Caco-2 (cell line): ENCODE results near the gene POLR3H. TPM values are rescaled to one million over a fixed set of nuclear protein-coding genes. Genes with fewer than 3 reads are reported as not detected.

Experiments
- BruUV-seq: library from RNA; stranded (reverse); fragments of 400-500 nt; replicated peaks from 2 replicates; lab custom pipeline; 2021; lab: Mats Ljungman, UMichigan
- CTCF ChIA-PET: fragments of 300-600 bp; sonication (Branson Sonifier 250); formaldehyde crosslinking; loops from one replicate; lab custom pipeline; 2022; ENCODE audit warnings: antibody characterized with exemption; lab: Charles Lee
- POLR2A ChIA-PET: fragments of 300-600 bp; sonication (Branson Sonifier 250); formaldehyde crosslinking; loops from one replicate; lab custom pipeline; 2022; ENCODE audit warnings: antibody characterized with exemption; lab: Charles Lee
- DNase-seq, 2 experiments: peaks; one replicate each; pipeline versions ENCODE4 v3.0.0 to v3.0.0-alpha.2; 2020 to 2022
- H3K27me3 ChIP-seq: replicated peaks from 2 replicates; pipeline ENCODE4 v1.6.0; 2011; ENCODE audit warnings: low read length; ENCODE audit not compliant: control insufficient read depth, insufficient read depth
- H3K36me3 ChIP-seq: 2 replicates; pipeline ENCODE4 v1.5.1; 2011; ENCODE audit warnings: low read length; ENCODE audit not compliant: control insufficient read depth, insufficient read depth
- H3K4me1 ChIP-seq: fragments of 250-450 bp; sonication (Bioruptor Pico); 2 replicates; pipeline ENCODE4 v1.5.1; 2020; ENCODE audit warnings: mild to moderate bottlenecking
- H3K4me3 ChIP-seq: 2 replicates; pipeline ENCODE4 v1.5.1; 2011; ENCODE audit warnings: low read depth, mild to moderate bottlenecking, control low read depth, low read length
- H3K9me3 ChIP-seq: fragments of 250-450 bp; sonication (Bioruptor Pico); 2 replicates; pipeline ENCODE4 v1.5.1; 2020; ENCODE audit warnings: mild to moderate bottlenecking, moderate library complexity
- H3K27ac Mint-ChIP-seq: one replicate; pipeline ENCODE4 v1.8.0; 2022; ENCODE audit warnings: mixed read lengths; ENCODE audit not compliant: unreplicated experiment
- H3K27me3 Mint-ChIP-seq: one replicate; pipeline ENCODE4 v1.8.0; 2022; ENCODE audit warnings: mixed read lengths; ENCODE audit not compliant: insufficient read depth, unreplicated experiment
- H3K36me3 Mint-ChIP-seq: one replicate; pipeline ENCODE4 v1.8.0; 2022; ENCODE audit warnings: mild to moderate bottlenecking, mixed read lengths; ENCODE audit not compliant: insufficient read depth, unreplicated experiment
- H3K4me1 Mint-ChIP-seq: one replicate; pipeline ENCODE4 v1.8.0; 2022; ENCODE audit warnings: low read depth, mixed read lengths; ENCODE audit not compliant: unreplicated experiment
- H3K4me3 Mint-ChIP-seq: one replicate; pipeline ENCODE4 v1.8.0; 2022; ENCODE audit warnings: mild to moderate bottlenecking, moderate library complexity, mixed read lengths; ENCODE audit not compliant: unreplicated experiment
- H3K9me3 Mint-ChIP-seq: one replicate; pipeline ENCODE4 v1.8.0; 2022; ENCODE audit warnings: mixed read lengths; ENCODE audit not compliant: unreplicated experiment
- intact Hi-C: fragments of 100-400 bp; cut with micrococcal nuclease; formaldehyde crosslinking; loops from one replicate; pipeline ENCODE4 v1.10.0; 2022; ENCODE audit not compliant: unreplicated experiment
- total RNA-seq: library from RNA; stranded (reverse); gene quantifications from 2 replicates; pipeline ENCODE4 v1.2.3, GENCODE V29; 2022
- TF ChIP-seq, protein P1 (sequence below), 2 experiments: fragments of 200-600 bp in 1 of 2; IDR thresholded peaks; 1 replicate in 1 of 2; 2 replicates in 1 of 2; pipeline versions ENCODE4 v1.5.1 to v1.8.0; 2011 to 2022; ENCODE audit warnings: antibody characterized with exemption in 1 of 2, control low read depth in 1 of 2, inconsistent platforms in 1 of 2, low read depth in 1 of 2, low read length in 1 of 2, mild to moderate bottlenecking in 1 of 2, moderate library complexity in 1 of 2; ENCODE audit not compliant: insufficient read depth in 1 of 2, severe bottlenecking in 1 of 2, unreplicated experiment in 1 of 2

POLR3H gene
- total RNA-seq, 1 experiment from 2014 or later = 42.2 TPM

DNA sequence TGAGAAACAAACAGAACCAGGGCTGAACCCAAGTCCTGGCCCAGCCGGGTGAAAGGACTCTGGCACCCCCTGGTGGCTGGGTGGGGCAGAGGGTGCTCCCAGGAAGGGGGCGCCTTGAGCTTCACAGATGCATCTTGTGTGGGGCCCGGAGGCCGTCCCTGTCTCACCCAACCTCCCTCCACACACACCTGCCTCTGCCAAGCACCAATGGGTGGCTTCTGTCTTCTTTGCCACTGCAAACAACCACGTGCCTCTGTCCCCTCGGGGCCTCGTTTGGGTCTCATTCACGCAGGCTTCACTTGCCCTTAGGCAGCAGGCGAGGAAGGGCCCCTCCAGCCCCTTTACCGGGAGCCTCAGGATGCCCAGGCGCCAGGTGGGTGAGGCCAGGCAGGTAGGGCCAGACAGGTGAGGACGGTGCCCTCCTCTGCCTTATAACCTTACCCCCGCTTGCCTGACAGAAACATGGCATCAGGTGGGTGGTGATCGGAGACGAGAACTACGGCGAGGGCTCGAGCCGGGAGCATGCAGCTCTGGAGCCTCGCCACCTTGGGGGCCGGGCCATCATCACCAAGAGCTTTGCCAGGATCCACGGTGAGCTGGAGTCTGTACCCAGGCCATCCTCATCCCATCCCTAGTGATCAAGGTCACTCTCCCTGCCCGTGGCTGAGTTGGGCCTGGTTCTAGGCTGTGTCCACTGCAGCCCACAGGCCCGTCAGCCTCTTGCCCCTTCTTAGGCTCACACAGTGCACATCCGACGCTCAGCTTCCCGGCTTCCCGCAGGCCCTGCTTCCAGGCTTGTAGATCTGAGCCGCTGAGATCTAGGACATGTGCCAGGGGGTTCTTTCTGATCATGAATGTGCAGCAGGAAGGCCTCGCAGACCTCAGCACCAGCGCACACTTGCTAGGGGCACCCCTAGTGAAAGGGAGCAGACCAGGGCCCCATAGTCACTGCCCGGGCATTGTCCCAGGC, 17.2 kb downstream of the POLR3H start:
- intact Hi-C loops = no loop called here
- H3K4me1 Mint-ChIP-seq = peaks cover 7% of the 10 kb centered on the region
- peak overlapping the region; percentile 10 for H3K27ac Mint-ChIP-seq
- BruUV-seq = no TSS peak
- no peaks in the 10 kb centered on the region for H3K27me3 Mint-ChIP-seq
- H3K36me3 ChIP-seq = peaks cover 9% of the 10 kb centered on the region
- H3K36me3 Mint-ChIP-seq = peaks cover 96% of the 10 kb centered on the region
- H3K4me3 Mint-ChIP-seq = no peak overlapping the region
- H3K27me3 ChIP-seq = no peaks in the 10 kb centered on the region
- no peaks in the 10 kb centered on the region for H3K4me1 ChIP-seq
- ChIA-PET POLR2A (interaction anchor here (0.6 kb wide), 1 partner anchor 93 kb away, joined by 3 read pairs; no protein-coding TSS in a partner anchor), CTCF (interaction anchor here (0.5 to 2.0 kb wide), 11 partner anchors 9 to 241 kb away, joined by 3 to 14 read pairs (median 3); partner anchors contain the start of genes ACO2, PHF5A, RANGAP1 and TEF)
- H3K9me3 ChIP-seq = no peaks in the 10 kb centered on the region
- DNase-seq = peak in 1 of 2 experiments; percentile 74
- TF ChIP-seq, protein P1, sequence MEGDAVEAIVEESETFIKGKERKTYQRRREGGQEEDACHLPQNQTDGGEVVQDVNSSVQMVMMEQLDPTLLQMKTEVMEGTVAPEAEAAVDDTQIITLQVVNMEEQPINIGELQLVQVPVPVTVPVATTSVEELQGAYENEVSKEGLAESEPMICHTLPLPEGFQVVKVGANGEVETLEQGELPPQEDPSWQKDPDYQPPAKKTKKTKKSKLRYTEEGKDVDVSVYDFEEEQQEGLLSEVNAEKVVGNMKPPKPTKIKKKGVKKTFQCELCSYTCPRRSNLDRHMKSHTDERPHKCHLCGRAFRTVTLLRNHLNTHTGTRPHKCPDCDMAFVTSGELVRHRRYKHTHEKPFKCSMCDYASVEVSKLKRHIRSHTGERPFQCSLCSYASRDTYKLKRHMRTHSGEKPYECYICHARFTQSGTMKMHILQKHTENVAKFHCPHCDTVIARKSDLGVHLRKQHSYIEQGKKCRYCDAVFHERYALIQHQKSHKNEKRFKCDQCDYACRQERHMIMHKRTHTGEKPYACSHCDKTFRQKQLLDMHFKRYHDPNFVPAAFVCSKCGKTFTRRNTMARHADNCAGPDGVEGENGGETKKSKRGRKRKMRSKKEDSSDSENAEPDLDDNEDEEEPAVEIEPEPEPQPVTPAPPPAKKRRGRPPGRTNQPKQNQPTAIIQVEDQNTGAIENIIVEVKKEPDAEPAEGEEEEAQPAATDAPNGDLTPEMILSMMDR (IDR thresholded peaks at IDR 0.05; ENCODE audit: insufficient read depth in 1 of 2, low read depth in 1 of 2, low read length in 1 of 2, severe bottlenecking in 1 of 2, unreplicated experiment in 1 of 2) = peak; percentile 83 to 84
- H3K9me3 Mint-ChIP-seq = no peaks in the 10 kb centered on the region
- H3K4me3 ChIP-seq = no peak overlapping the region

DNA sequence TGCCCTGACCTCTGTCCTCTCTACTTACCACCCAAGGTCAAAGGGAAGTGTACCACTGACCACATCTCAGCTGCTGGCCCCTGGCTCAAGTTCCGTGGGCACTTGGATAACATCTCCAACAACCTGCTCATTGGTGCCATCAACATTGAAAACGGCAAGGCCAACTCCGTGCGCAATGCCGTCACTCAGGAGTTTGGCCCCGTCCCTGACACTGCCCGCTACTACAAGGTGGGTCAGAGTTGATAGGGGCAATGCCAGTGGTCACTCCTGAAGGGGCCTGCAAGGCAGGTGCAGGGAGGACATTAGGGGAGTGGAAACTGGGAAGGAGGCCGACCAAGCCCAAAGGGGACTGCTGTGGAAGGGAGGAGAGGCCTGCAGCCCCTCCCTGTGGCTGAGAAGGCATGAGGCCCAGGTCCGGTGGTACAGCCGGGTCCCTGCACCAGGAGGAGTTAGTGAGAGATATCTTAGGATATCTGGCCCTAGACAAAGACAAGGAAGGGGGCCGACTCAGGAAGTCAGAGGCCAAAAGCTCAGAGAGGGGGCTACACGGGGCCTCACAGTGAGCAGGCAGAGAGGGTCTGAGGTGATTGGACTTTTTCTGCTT, 17.9 kb downstream of the POLR3H start:
- H3K4me3 ChIP-seq = no peak overlapping the region
- Mint-ChIP-seq H3K4me1 (peaks cover 7% of the 10 kb centered on the region), H3K27me3 (no peaks in the 10 kb centered on the region), H3K4me3 (no peak overlapping the region), H3K36me3 (peaks cover 99% of the 10 kb centered on the region), H3K9me3 (no peaks in the 10 kb centered on the region), H3K27ac (peak overlapping the region; percentile 10)
- DNase-seq = no peak
- CTCF ChIA-PET = interaction anchor here (0.7 to 2.0 kb wide), 8 partner anchors 9 to 240 kb away, joined by 3 to 14 read pairs (median 4); partner anchors contain the start of genes RANGAP1 and TEF
- TF ChIP-seq, protein P1 (IDR thresholded peaks at IDR 0.05; ENCODE audit: insufficient read depth in 1 of 2, low read depth in 1 of 2, low read length in 1 of 2, severe bottlenecking in 1 of 2, unreplicated experiment in 1 of 2) = no peak
- intact Hi-C loops = no loop called here
- BruUV-seq = no TSS peak
- H3K4me1 ChIP-seq = no peaks in the 10 kb centered on the region
- H3K36me3 ChIP-seq = peaks cover 9% of the 10 kb centered on the region
- no peaks in the 10 kb centered on the region for H3K9me3 ChIP-seq
- POLR2A ChIA-PET = no interaction called here
- H3K27me3 ChIP-seq = no peaks in the 10 kb centered on the region
